Fibroblast of skin of right biceps (primary cell): ENCODE results near the gene SYCP2.

Source experiments
- DNase-seq: peaks from one replicate; pipeline ENCODE4 v3.0.0-alpha.2; 2013

SYCP2 gene

GRCh38 chr20:59832406-59833363 lies 100.8 kb downstream of the SYCP2 start:
- DNase-seq = no peak

GRCh38 chr20:59831916-59832270 lies 101.5 kb downstream of the SYCP2 start:
- DNase-seq = no peak

GRCh38 chr20:59831024-59831915 lies 102.2 kb downstream of the SYCP2 start:
- DNase-seq = no peak

- DNase-seq = no peak
Measured at GRCh38 chr20:59830665-59831023, 102.8 kb downstream of the SYCP2 start.

- no peak for DNase-seq
Measured at GRCh38 chr20:59829786-59830664, 103.4 kb downstream of the SYCP2 start.

GRCh38 chr20:59829054-59829785 lies 104.2 kb downstream of the SYCP2 start:
- no peak for DNase-seq

GRCh38 chr20:59828125-59829053 lies 105.0 kb downstream of the SYCP2 start:
- no peak for DNase-seq

- DNase-seq = no peak
Measured at GRCh38 chr20:59827138-59828056, 106.0 kb downstream of the SYCP2 start.

GRCh38 chr20:59825944-59826759 lies 107.3 kb downstream of the SYCP2 start:
- DNase-seq = no peak

GRCh38 chr20:59825563-59825920 lies 107.9 kb downstream of the SYCP2 start:
- DNase-seq = no peak

- no peak for DNase-seq
Measured at GRCh38 chr20:59824711-59825562, 108.5 kb downstream of the SYCP2 start.

- DNase-seq = no peak
Measured at GRCh38 chr20:59823491-59824259, 109.8 kb downstream of the SYCP2 start.

- no peak for DNase-seq
Measured at GRCh38 chr20:59823030-59823423, 110.4 kb downstream of the SYCP2 start.

GRCh38 chr20:59822291-59823029 lies 111.0 kb downstream of the SYCP2 start:
- DNase-seq = no peak

- no peak for DNase-seq
Measured at GRCh38 chr20:59821788-59822187, 111.6 kb downstream of the SYCP2 start.

GRCh38 chr20:59821201-59821600 lies 112.2 kb downstream of the SYCP2 start:
- no peak for DNase-seq
